ENCODE measurements around the gene NRIP3.

GRCh38 chr11:9003573-9004182 lies at the start of gene NRIP3:
- no peak for TF ChIP-seq REST (IDR thresholded peaks at IDR 0.05)
- TF ChIP-seq CTCF (IDR thresholded peaks at IDR 0.05; ENCODE audit: low read depth, low read length, missing input control): no peak
- TF ChIP-seq SP1 (IDR thresholded peaks at IDR 0.05): no peak
- TF ChIP-seq HNF4G (IDR thresholded peaks at IDR 0.05): no peak
- TF ChIP-seq HNF4A (conservative IDR thresholded peaks at IDR 0.05): no peak
- TF ChIP-seq YY1 (IDR thresholded peaks at IDR 0.05): no peak
- TF ChIP-seq TAF1 (conservative IDR thresholded peaks at IDR 0.05): no peak
- no peak for TF ChIP-seq JUND (IDR thresholded peaks at IDR 0.05)
- no peak for TF ChIP-seq ATF3 (IDR thresholded peaks at IDR 0.05)
- TF ChIP-seq RAD21 (IDR thresholded peaks at IDR 0.05): no peak
- no peak for TF ChIP-seq ZBTB33 (IDR thresholded peaks at IDR 0.05)
- TF ChIP-seq FOXA1 (IDR thresholded peaks at IDR 0.05): no peak

All from liver (tissue), 3 donors.